ENCODE data around the gene TRIM45.
A peak's percentile ranks its signal among the peaks of the same experiment; 100 is the strongest.

Gene TRIM45

DNA sequence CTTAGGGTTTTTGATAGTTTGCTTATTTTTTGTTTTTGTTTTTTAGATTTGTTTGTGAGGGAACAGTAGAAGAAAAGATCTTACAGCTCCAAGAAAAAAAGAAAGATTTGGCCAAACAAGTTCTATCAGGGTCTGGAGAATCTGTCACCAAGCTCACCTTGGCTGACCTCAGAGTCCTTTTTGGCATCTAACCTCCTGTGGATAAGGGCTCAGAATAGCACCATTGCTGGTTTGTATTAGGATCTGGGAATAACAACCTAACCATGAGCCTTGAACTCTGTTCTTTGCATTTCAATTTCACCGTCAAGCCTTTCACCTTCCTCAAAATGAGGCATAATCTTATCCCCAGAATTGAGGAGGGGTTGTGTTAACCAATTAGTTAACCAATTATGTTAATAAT, 20.2 kb downstream of the TRIM45 start:
- FAIRE-seq (no peak), DNase-seq (ENCODE audit: low spot score) (no peak)

DNA sequence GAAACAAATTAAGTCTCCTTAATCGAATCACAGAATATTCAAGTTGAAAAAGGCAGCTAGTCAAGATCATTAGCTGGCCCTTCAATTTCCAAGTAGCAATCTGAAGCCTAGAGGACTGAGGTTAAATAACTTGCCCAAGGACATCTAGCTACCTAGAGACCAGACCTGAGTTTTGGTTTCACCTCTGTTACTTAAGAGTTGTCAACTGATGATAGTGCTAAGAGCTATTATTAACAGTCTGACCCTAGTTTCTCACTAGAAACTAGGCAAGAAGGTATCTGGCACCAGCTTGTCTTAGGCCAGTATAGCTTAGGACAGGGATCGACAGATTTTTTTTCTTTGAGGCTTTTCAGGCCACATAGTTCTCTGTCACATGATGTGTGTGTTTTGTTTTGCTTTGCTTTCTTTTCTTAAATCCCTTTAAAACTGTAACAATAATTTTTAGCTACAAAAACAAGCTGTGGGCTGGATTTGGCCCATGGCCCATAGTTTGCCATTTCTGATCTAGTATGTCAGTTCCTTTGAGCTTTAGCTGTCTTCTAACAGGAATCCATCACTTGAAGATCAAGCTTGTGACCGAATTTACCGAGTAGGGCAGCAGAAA, 23.2 kb downstream of the TRIM45 start:
- no peak for FAIRE-seq

DNA sequence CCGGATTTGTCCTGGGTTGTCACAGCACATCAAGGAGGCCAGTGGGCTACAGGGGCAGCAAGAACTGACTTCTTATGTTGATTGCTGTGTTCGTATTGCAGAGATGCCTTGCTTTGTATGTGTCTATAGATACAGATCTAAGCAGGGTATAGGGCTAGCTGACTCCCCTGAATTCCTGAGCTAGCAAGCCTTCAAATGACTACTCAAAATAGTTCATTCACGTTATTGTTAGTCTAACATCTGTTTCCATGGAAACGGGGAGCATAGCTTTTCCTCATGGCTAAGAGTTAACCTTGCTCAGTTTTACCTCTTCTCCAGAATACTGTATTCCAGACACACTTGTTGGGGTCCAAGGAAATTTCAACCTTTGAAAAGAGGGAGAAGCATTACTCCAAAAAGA, 24.1 kb downstream of the TRIM45 start:
- no peak for FAIRE-seq
- no peak for DNase-seq (ENCODE audit: low spot score)

More for the DNA sequence above, 23.2 kb downstream of the TRIM45 start:
- no peak for DNase-seq (ENCODE audit: low spot score)

DNA sequence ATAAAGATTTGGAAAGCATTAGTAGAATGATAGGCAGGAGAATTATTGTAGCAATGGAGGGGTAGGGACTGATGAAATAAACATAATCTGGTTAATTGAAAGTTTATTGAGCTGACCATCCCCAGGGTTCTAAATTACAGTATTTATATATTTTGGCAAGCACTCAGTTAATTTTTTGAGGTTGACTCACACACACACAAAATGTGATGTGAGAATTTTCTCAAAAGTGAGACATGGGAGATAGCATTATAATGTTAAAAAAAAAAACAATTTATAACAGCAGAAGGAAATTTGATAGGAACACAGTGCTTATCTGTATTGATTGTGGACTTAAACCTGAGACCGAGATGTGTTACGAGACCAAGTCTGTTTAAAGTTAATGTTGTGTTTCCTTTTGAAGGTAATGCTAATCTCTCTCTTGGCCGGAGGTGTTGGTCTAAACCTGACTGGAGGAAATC, 24.6 kb downstream of the TRIM45 start:
- no peak for DNase-seq (ENCODE audit: low spot score)
- no peak for FAIRE-seq

DNA sequence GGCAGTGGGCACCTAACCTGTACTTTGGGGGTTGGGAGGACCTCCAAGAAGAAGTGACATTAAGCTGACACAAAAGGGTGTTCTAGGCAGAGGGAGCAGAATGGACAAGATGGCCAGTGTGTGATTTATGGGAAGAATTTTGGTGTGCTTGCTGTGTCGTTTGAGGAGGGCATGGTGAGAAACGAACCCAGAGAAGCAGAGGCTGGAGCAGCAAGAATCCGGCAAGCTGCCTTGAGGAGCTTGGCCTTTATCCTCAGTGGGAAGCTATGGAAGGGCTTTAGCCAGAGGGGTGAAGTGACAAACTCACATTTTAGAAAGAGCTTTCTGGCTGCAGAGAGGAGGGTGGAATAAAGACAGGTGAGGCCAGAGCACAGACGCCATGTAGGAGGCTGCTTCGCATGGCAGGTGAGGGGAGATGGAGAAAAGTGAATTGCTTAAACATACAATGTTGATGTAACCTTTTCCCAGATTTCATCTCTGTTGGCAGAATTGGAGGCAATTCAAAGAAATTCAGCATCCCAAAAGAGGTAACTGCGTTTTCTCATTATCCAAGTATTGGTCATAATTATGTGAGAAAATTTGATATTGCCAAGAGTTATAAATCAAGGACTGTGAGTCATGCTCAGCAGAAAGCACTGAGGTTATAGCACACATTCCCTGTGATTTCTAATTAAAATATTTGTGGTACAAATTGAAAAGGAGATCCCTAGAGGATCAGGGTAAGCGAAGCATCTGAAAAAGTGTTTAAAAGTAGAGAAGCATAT, 26.5 kb downstream of the TRIM45 start:
- FAIRE-seq (no peak), DNase-seq (ENCODE audit: low spot score) (no peak)

DNA sequence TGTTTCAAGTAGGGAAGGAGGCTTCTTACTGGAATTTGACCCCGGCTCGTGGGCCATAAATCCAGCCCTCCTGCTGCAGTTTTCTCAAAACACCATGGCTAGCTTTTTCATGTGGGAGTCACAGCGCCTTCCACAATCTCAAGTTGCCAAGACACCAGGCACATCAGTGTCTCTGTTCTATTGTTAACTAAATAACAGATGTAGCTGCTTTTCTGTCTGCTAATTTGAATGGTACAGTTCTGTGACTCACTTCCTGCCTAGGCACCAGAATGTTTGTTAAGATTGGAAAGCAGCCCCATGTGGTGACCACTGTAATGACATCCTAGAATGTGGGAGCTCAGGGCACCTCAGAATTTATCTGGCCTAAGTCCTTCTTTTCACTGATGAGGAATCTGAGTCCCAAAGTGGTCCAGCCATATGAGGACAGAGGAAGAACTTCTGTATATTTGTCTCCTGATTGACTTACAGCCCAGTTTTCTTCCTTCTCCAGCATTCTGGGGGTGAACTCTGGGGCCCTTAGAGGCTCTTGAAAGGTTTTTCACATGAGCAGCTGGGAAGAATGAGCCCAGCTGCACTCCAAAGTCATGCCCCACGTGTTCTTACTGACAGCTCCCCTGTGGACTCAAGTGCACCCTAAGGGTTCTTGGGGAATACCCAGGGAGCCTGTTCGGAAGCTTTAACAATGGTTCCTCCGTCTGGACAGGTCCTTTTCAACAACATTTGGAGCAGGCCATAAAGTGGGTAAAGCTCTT, 27.5 kb downstream of the TRIM45 start:
- FAIRE-seq (no peak), DNase-seq (ENCODE audit: low spot score) (peak; percentile 46)

DNA sequence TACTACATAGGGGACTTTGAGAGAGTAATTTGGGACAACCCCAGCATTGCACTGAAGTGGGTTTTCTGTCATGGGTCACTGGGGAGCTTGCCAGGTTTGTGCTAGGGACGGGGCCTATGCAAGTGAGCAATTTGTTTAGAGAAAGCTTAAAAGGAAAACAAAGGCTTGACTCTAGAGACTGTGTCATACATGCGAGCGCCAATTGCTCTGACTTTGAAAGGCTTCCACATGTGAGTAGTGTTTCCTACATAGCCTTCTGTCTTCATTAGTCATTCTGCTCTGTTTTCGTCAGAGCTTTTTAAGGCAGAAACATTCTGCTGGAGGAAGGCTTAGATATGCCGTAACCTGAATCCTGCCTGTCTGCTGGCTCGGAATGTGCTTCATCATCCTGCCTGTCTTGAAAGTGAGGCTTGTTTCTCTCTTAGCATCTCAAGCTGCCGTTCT, 28.4 kb downstream of the TRIM45 start:
- no peak for FAIRE-seq
- peak; percentile 9 for DNase-seq (ENCODE audit: low spot score)

DNA sequence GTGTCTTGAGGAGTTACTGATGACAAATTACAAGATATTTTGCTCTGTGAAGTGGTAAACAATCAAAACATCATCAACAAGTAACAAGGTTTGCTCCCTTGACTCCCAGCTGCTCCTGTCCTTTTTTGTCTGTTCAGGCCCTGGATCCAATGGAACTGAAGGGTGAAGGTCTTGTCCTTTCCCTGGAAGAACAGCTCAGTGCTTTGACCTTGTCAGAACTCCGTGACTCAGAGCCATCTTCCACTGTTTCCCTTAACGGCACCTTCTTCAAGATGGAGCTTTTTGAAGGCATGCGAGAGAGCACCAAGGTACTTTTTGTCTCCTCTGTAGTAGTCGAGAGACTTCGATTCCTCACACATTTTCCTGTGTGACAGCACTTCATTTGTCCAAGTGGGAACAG, 29.0 kb downstream of the TRIM45 start:
- no peak for DNase-seq (ENCODE audit: low spot score)
- no peak for FAIRE-seq

DNA sequence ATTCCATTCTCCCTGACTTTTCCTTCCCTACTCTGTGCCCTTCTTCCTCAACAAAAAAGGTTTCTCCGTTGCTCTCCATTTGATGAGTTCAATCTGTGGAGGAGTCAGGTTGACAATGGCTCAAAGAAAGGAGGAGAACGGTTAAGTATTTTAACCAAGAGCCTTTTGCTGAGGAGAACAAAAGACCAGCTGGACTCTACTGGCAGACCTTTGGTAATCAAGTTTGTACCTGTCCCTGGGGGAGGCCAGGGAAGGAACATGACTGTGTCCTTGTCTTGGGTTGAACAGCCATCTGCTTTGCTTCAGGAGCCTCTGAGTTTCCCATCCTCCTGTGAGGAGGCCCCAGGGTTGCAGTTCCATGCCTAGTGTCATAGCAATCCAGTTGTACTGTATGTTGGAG, 31.6 kb downstream of the TRIM45 start:
- DNase-seq (ENCODE audit: low spot score) (no peak), FAIRE-seq (no peak)

DNA sequence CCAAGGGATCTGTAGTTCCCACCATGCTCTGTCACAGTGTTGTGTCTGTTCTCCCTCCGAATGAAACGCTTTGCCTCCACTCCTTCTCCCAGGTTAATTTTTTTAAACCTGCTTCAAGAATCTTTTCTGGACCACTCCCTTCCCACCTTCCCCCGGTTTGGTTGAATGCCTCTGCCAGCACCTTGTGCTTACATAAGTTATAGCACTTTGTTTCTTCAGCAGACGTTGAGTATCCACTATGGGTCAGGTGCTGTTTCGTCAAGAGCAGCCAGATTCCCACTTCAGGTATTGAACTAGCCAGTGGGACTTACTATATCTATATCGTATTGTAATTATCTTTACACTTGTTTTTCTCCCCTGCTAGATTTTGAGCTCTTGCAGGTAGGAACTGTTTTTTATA, 33.9 kb downstream of the TRIM45 start:
- no peak for FAIRE-seq
- no peak for DNase-seq (ENCODE audit: low spot score)

DNA sequence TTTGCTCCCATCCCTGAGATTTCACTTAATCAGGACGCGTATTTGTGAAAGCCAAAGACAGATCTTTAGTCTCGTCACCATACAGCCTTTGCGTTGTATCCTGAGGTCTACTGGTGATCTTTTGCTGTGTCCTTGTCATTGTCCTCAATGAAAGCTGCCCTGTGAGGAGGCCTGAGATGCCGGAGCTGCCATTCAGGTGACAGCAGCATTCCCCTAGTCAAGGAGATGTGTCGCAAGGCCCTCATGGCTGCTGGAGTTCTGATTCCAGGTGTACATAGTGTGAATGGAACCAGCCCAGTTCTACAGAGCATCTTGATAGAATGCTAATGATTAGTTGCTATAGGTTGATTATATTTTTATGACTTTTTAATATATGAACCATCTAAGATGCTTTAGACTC, 37.3 kb downstream of the TRIM45 start:
- DNase-seq (ENCODE audit: low spot score) (no peak), FAIRE-seq (no peak)

DNA sequence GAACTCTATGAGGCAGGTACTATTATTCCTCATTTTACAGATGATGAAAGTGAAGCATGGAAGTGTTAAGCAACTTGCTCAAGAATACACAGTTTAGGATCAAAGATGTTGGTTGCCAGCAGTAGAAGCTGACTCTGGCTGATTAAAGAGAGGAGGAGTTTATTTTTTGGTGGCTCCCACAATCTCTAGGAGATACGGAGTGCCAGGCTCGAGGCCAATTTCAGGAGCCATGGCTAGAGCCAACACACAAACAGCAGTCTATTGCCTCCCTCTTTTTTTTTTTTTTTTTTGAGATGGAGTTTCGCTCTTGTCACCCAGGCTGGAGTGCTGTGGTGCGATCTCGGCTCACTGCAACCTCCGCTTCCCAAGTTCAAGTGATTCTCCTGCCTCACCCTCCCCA, 41.8 kb downstream of the TRIM45 start:
- DNase-seq (ENCODE audit: low spot score) (no peak), FAIRE-seq (no peak)

DNA sequence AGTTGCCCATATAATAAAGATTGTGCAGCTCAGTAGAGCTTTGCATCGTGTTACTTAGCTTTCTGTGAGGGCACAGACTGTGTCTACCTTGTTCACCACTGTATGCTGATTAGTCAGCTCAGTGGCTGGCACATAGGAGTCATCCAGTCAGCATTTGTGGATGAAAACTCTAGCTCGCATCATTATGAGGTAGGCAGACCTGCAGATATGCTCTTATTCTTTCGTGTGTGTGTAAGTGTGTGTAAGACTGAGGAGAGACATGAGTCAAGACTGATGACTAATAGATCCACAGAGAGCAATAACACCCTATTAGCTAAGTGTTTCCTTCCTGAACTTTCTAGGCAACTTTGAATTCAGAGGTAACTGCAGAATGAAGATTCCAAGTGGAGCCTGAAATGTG, 44.3 kb downstream of the TRIM45 start:
- DNase-seq (ENCODE audit: low spot score): peak; percentile 97

DNA sequence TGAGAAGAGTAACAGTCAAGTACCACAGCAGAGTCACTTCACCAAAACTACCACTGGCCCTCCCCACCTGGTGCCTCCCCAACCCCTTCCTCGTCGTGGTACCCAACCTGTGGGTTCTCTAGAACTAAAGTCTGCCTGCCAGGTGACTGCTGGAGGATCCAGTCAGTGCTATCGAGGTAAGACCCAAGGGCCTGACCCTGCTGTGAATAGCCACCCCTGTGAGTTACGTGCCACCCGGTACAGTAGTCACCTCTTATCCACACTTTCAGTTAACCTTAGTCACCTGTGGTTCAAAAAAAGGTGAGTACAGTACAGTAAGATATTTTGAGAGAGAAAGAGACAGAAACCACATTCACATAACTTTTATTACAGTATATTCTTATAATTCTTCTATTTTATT, 44.9 kb downstream of the TRIM45 start:
- FAIRE-seq: no peak
- DNase-seq (ENCODE audit: low spot score): no peak

More for the DNA sequence above, 44.3 kb downstream of the TRIM45 start:
- peak; percentile 91 for FAIRE-seq

DNA sequence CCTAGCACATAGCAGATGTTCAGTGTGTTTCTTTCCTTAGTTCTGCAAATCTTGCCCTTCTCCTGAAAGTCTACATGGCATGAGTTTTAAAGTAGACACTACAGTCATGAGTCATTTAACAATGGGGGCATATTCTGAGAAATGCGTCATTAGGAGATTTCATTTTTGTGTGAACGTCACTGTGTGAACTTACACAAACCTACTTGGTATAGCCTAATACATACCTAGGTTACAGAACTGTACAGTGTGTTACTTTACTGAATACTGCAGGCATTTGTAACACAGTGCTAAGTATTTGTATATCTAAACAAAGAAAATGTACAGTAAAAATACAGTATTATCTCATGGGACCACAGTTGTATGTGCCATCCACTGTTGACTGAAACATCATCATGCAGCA, 51.4 kb downstream of the TRIM45 start:
- no peak for DNase-seq (ENCODE audit: low spot score)
- no peak for FAIRE-seq

DNA sequence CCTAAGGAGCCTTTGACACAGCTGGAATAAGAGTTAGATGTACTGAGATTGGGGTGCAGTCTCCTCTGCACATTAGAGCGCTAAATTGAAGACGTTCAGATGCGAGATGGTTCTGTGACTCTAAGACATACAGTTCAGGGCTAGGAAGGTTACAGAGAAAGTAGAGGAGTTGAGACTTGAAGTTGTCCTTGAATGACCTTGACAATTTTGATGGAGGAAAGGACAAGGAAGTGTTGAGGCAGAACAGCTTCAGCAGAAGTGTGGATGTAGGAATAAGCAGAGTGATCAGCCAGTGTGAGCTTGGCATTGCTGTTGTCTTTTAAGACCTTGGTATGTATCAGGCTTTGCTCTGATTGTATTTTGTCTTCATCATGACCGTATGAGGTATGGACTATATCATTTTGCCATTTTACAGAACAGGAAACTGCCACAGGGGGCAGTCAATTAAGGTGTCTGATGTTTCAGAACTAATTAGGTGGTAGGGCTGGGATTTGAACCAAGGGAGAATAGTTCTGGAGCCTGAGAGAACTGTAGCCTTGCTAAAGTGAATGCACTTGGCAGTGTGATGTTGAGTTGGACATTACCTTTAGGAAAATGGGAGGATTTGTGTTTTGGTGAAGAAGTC, 52.2 kb downstream of the TRIM45 start:
- DNase-seq (ENCODE audit: low spot score) (no peak), FAIRE-seq (no peak)

DNA sequence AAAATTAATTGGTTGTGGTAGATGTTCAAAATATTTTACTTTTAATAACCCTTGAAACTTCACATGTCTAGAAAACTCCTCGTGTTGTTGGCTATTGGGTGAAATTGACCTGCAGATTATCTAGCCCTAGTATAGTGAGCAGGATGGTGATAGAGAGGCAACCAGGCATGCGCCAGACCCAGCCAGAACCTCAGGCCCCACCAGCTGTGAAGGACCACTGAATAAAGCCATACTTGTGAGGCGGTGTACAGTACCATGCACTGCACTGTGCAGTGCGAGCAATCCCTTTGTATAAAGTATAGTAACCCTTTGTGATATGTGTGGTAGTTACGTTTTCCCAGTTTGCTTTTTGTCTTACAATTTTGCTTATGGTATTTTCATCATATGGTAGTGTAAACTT, 53.0 kb downstream of the TRIM45 start:
- FAIRE-seq: no peak
- no peak for DNase-seq (ENCODE audit: low spot score)

DNA sequence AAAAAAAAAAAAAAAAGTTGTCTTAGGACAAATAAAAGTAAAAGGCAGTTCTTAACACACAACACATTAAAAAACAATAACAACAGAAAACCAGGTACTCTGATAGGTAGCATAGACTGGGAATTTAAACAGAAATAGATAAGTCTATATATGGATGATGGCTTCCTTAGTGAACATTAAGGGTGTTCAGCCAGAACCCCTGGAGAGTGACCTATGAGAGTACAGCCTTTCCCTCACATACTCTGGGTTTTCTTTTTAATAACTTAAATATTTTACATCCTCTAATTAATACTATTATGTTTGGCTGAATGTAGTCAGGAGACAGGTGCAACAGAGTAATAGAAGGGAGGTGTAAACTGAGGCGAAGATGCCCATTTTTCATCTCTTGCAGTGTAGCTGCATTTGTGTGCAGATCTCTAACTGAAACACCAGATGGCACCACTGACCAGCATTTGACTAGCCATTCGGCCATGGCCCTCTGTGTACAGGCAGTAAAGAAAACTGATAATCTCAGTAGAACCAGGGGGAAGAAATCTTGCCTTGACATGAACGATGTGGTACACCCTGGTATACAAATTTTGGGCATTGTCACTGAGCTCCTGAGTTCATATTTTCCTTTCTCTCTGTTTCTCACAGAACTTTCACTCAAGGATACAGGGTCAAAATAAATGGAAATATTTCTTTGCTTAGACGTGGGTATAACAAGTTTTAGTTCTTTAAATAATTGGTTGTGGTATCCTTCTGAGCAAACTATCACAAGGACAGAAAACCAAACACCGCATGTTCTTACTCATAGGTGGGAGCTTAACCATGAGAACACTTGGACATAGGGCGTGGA, 53.8 kb downstream of the TRIM45 start:
- FAIRE-seq: no peak
- peak; percentile 14 for DNase-seq (ENCODE audit: low spot score)

DNA sequence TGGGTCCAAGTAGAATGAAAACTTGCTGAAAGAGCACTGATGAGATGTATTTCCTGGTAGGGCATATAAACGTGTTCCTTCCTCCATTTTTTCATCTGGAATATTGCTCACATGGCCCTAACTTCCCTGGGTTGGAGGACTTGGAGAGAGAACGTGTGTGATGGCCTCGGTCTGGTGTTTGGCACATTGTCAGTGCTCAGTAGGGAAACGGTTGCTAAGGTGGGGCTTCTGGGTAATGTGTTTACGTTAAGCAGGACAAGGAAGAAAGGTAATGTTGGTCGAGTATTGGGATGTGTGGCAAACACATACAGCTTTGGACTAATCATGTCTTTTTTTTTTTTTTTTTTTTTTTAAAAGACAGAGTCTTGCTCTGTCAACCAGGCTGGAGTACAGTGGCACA, 55.2 kb downstream of the TRIM45 start:
- FAIRE-seq (no peak), DNase-seq (ENCODE audit: low spot score) (no peak)

DNA sequence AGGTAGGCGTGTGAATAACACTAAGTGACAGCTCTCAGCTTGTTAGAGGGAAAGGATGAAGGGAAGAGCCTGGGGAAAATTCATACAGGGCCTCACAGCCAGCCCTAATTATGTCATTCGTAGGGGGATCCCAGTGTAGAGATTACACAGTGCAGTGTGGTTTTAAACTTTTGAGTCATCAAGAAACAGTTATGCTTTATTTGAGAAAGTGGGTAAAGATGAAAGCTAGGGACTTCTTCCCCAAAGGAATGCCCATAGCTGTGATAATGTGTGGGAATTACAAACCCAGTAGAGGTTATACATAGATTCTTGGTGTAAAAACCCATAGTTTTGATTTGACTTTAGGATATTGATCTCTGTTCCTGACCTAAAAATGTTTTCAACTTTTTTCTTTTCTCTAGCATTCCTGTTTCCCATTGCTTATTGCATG, 59.5 kb downstream of the TRIM45 start:
- DNase-seq (ENCODE audit: low spot score) (peak; percentile 69), FAIRE-seq (peak; percentile 76)
